ENCODE results near the gene PFKFB3.
"Not testable (repeated sequence)": the region's sequence is repeated elsewhere in the genome, so short reads cannot be mapped to it uniquely, and the experiment has no call there.

PFKFB3 gene

GRCh38 chr10:6275022-6275997 lies 72.6 kb downstream of the PFKFB3 start:
- DNase-seq: no peak

- DNase-seq: no peak
These were observed 73.6 kb downstream of the PFKFB3 start for GRCh38 chr10:6276356-6276755.

- DNase-seq: no peak
These were observed 75.9 kb downstream of the PFKFB3 start for GRCh38 chr10:6278519-6279120.

DNA sequence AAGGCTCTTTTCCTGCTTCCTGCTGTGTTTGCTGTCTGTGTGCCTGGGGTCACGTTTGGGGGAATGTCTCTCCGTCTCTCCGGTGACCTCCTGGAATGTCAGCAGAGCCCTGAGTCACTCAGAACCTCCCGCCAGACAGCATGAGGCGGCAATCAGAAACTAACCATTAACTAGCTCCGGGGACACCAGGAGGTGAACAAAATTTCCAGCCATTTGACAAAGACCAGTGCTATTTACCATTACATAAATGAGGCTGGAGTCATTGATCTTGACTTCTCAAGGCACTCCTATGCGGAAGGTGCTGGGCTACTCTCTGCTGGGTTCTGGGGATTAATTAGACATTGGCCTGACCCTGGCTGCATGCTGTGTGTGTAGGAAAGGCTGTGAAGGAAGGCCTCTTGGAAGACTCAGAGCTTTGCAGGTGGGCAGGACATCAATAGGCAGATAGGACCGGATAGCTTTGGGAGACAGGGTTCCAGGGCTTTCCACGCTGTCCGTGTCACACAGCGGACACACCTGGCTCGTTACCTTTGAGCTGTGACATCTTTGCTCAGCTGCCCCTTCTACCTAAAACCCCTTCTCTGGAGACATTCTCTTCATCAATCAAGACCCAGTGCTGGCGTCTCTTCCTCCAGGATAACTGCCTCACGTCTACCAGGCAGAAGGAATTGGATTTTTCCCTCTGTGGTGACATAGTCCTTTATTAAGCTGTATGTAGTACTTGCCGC lies 77.0 kb downstream of the PFKFB3 start:
- no peak for DNase-seq

GRCh38 chr10:6280291-6280690 lies 77.6 kb downstream of the PFKFB3 start:
- DNase-seq: no peak

- no peak for DNase-seq
These were observed 79.8 kb downstream of the PFKFB3 start for GRCh38 chr10:6282454-6282958.

DNA sequence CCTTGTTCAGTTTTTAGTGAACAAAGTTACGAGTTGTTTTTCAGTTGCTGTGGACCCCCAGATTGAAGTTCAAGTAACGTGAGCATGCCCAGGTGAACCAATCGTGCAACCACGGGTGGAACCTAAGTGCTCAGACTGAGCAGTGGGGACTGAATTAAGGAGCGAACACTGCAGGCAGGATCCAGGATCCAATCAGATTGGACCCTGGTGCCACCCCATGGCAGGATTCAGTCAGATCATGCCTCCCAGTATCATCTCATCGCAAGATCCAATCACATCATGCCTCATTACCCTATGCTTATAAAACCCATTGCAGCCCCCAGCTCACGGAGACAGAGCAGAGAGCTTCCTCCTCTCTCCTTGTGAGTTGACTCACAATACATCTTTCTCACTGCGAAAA lies 80.9 kb downstream of the PFKFB3 start:
- DNase-seq: no peak

GRCh38 chr10:6290621-6291020 lies 87.9 kb downstream of the PFKFB3 start:
- not testable (repeated sequence) for DNase-seq

DNA sequence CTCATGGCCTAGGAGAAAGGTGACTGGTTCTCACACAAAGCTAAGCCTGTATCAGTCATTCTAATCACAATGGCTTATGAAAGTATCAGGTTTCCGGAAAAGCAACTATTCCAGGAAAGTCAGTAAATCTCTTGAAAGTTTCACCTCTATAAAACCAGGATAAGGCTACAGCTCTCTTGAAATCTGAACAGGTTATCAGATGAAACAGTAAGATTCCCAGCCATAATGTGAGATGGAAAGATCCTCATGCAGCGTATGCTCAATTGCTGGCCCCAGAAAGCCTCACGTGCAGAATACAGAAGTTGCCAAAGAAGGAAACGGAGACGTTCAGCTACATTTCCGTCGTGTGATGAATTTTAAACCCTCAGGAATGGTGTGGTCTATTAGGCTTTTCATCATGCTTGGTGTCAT lies 90.0 kb downstream of the PFKFB3 start:
- DNase-seq: no peak

GRCh38 chr10:6296425-6296824 lies 93.7 kb downstream of the PFKFB3 start:
- DNase-seq: not testable (repeated sequence)

DNA sequence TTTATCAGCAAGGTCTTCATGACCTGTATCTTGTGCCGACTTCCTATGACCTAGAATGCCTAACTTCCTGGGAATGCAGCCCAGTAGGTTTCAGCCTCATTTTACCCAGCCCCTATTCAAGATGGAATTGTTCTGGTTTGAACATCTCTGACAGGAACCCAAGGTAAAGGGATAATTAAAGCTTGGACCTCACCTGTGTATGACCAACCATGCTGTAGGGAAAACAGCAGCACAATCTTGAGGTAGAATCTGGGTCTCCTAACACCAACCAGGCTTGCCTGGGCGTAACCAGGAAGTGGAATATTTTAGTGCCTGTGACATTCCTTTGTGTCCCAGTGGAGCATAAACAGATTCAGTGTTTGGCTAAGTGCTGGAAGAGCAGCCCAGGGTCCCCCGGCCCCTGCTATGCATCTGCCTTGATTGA lies 94.1 kb downstream of the PFKFB3 start:
- DNase-seq: no peak

- no peak for DNase-seq
These were observed 94.8 kb downstream of the PFKFB3 start for GRCh38 chr10:6297522-6297921.

DNA sequence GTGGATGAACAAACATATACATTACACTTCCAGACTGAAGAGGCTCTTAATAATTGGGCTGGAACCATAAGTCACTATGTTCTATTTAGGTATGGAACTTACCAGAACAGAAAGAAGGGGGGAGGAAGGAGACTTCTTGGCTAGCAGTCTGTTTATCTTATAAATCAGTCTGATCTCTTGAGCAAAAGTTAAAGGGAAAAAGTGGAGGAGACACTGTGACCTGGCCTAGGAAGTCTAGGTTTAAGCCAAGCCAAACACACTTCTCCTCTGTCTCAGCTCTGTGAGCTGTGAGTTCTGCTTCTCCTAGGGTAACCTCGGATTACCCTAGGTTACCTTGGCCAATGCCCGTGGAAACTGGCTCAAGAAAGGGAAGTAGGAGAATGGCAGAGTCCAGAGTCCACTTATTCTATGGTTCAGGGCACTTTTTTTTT lies 95.2 kb downstream of the PFKFB3 start:
- DNase-seq: no peak

DNA sequence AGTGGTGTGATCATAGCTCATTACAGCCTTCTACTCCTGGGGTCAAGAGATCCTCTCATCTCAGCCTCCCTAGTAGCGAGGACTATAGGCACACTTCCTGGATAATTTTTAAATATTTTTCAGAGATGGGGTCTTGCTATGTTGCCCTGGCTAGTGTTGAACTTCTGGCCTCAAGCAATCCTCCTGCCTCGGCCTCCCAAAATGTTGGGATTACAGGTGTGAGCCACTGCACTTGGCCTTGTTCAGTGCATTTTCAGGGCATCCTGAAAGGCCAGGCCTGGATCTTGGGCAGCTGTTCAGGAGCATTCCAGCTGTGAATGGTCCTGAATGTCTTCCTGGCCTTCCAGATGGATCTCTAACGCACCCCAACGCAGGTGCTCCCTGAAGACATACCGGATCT lies 95.7 kb downstream of the PFKFB3 start:
- DNase-seq: no peak

- DNase-seq: no peak
These were observed 96.5 kb downstream of the PFKFB3 start for GRCh38 chr10:6299234-6299633.

DNA sequence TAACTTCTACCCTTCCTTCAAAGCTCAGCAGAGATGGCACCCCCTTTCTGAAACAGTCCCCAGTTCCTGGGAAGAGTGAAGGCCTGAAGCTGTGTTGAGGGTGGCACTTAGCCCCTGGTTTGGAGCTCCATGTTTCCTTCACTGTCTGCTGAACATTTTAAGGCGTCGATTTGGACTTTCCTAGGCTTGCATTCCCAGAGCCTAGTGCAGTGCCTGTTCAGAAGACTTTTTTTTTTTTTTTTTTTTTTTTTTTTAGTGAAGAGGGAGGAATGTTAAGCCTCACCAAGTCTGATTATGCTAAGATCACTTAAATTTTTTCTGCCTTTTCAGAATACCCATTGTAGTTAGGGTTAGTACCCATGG lies 97.0 kb downstream of the PFKFB3 start:
- no peak for DNase-seq

DNA sequence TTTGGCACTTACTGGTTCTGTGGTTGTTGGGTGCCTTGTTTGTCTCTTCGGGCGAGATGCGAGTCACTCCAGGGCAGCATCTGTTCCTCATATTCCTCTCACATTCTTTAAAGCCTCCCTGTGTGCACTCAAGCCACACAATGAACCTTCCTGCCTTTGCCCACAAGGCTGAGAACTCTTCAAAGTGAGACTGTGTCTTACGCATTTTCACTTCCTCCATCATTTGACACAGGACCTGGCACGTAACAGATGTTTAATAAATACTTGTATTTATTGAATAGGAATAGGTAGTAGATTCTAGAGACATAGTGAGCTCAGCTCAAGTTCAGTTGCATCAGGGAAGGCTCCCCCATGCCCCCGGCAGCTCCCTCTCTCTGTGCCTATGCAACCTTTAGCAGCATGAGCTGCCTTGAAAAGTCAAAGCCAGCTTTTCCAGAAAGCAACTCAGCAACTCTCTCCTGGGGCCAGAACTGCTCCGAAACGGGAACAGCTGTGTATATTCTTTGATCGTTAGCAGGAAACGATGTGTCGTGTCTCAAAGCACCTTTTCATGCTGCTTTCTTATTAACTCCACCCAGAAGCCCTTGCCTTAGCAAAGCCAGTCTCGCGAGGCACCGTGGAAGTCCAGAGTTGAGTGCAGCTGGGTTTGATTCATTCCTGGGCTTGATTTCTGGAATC lies 97.5 kb downstream of the PFKFB3 start:
- DNase-seq: no peak

GRCh38 chr10:6300784-6301460 lies 98.2 kb downstream of the PFKFB3 start:
- no peak for DNase-seq

DNA sequence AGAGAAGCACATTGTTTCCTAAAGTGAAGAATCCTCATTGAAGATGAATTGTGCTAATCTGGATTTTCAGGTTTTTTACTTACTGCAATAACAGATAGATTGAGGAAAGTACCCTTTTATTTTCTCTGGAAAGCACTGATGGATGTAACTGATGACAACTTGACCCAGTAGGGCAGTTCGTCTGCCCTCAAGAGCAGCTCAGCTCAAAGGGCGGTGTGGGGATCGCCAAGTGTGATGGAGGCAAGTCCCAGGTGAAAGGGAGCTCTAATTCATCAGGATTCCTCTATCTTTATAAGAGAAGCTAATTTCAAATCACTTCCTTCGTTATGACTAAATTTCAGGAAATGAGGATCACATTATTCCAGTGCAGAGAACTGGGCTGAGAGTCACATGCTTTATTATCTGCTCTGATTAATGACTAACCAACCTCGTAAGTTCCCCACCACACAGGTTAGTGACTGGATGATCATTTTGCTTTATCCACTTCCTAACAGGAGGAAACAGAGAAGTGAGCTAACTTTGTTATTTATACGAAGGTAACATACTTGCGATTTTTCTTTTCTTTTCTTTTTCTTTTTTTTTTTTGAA lies 98.8 kb downstream of the PFKFB3 start:
- DNase-seq: no peak

Data from NCI-H748 treated with DMSO at 0.1 percent for 48 hours (cell line).